Measurements from ENCODE around the gene ROBO1.

GRCh38 chr3:79521221-79521848, 246.5 kb downstream of the ROBO1 start:
- TF ChIP-seq ZNF879 (CRISPR knock-in tag; IDR thresholded peaks at IDR 0.05) (no peak), NFIB (CRISPR knock-in tag; IDR thresholded peaks at IDR 0.05; ENCODE audit: borderline replicate concordance) (no peak), ZNF710 (CRISPR knock-in tag; IDR thresholded peaks at IDR 0.05; ENCODE audit: borderline replicate concordance) (no peak), PRDM4 (CRISPR knock-in tag; IDR thresholded peaks at IDR 0.05; ENCODE audit: borderline replicate concordance) (no peak), TBP (CRISPR knock-in tag; IDR thresholded peaks at IDR 0.05) (no peak), ZNF687 (CRISPR knock-in tag; IDR thresholded peaks at IDR 0.05) (no peak), POLR2A (IDR thresholded peaks at IDR 0.05; ENCODE audit: insufficient read depth in 1 of 2, low read depth in 2 of 2, low read length in 2 of 2) (no peak), ZNF33B (CRISPR knock-in tag; IDR thresholded peaks at IDR 0.05) (no peak), SIX1 (CRISPR knock-in tag; IDR thresholded peaks at IDR 0.05; ENCODE audit: borderline replicate concordance) (no peak), ZNF121 (CRISPR knock-in tag; IDR thresholded peaks at IDR 0.05) (no peak), SIN3A (IDR thresholded peaks at IDR 0.05; ENCODE audit: borderline replicate concordance, low read depth, low read length) (no peak)
- TF ChIP-seq, protein P1, sequence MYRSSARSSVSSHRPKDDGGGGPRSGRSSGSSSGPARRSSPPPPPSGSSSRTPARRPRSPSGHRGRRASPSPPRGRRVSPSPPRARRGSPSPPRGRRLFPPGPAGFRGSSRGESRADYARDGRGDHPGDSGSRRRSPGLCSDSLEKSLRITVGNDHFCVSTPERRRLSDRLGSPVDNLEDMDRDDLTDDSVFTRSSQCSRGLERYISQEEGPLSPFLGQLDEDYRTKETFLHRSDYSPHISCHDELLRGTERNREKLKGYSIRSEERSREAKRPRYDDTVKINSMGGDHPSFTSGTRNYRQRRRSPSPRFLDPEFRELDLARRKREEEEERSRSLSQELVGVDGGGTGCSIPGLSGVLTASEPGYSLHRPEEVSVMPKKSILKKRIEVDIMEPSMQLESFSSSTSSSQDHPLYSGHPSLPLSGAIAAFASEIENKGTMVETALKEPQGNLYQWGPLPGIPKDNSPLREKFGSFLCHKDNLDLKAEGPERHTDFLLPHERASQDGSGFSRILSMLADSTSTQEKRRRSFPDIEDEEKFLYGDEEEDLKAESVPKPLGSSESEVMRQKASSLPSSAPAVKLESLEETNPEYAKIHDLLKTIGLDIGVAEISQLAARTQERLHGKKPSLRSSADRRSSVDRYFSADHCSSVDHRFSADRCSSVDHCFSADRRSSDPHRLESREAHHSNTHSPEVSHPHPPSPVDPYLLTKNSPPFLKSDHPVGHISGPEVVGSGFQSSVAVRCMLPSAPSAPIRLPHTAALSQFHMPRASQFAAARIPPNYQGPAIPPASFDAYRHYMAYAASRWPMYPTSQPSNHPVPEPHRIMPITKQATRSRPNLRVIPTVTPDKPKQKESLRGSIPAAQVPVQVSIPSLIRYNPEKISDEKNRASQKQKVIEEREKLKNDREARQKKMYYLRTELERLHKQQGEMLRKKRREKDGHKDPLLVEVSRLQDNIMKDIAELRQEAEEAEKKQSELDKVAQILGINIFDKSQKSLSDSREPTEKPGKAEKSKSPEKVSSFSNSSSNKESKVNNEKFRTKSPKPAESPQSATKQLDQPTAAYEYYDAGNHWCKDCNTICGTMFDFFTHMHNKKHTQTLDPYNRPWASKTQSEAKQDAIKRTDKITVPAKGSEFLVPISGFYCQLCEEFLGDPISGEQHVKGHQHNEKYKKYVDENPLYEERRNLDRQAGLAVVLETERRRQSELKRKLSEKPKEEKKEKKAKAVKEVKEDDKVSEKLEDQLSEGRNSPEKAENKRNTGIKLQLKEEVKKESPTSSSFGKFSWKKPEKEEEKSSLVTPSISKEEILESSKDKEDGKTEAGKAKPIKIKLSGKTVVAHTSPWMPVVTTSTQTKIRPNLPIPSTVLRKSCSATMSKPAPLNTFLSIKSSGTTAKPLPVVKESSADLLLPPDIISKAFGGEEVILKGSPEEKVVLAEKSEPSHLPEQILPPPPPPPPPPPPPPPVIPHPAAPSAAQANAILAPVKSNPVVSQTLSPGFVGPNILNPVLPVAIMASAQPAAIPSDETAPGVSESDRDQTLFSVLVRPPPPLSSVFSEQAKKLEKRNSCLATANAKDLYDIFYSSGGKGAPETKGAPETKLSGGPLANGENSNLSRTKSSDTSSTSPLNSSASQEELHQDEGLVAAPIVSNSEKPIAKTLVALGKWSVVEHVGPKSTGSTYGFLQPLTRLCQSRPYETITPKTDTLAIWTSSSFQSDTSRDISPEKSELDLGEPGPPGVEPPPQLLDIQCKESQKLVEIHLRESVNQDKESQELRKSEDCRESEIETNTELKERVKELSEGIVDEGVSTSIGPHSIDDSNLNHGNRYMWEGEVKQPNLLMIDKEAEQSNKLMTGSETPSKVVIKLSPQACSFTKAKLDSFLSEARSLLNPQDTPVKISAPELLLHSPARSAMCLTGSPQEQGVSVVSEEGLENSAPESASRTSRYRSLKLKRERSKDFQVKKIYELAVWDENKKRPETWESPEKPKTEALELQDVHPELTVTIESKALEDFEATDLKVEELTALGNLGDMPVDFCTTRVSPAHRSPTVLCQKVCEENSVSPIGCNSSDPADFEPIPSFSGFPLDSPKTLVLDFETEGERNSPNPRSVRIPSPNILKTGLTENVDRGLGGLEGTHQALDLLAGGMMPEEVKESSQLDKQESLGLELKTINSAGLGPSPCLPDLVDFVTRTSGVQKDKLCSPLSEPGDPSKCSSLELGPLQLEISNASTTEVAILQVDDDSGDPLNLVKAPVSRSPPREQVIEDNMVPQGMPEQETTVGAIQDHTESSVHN (CRISPR knock-in tag; IDR thresholded peaks at IDR 0.05), result no peak
